HG02970 (cell line): ENCODE measurements around the gene BDH1.
"Not testable (repeated sequence)": the region's sequence is repeated elsewhere in the genome, so short reads cannot be mapped to it uniquely, and the experiment has no call there.

Experiments
- ATAC-seq: cut with Tn5 transposase; IDR thresholded peaks from one replicate; pipeline ENCODE4 v1.9.1; 2021; ENCODE audit warnings: mild to moderate bottlenecking, moderate library complexity, moderate number of reproducible peaks; ENCODE audit not compliant: unreplicated experiment, low FRiP score

BDH1 gene

GRCh38 chr3:197491478-197491877 is 64.3 kb downstream of the BDH1 start:
- no peak for ATAC-seq

GRCh38 chr3:197490098-197491058 is 65.4 kb downstream of the BDH1 start:
- ATAC-seq, result no peak

- ATAC-seq, result no peak
Observed at GRCh38 chr3:197487911-197488391, 67.8 kb downstream of the BDH1 start.

GRCh38 chr3:197486861-197487260 is 68.9 kb downstream of the BDH1 start:
- no peak for ATAC-seq

- ATAC-seq, result no peak
Observed at GRCh38 chr3:197485143-197485542, 70.6 kb downstream of the BDH1 start.

- ATAC-seq, result no peak
Observed at GRCh38 chr3:197484204-197484901, 71.4 kb downstream of the BDH1 start.

- no peak for ATAC-seq
Observed at GRCh38 chr3:197482001-197482400, 73.8 kb downstream of the BDH1 start.

- ATAC-seq, result no peak
Observed at GRCh38 chr3:197480320-197480719, 75.4 kb downstream of the BDH1 start.

- no peak for ATAC-seq
Observed at GRCh38 chr3:197478746-197479668, 76.8 kb downstream of the BDH1 start.

GRCh38 chr3:197477816-197478215 is 78.0 kb downstream of the BDH1 start:
- ATAC-seq, result not testable (repeated sequence)

GRCh38 chr3:197475997-197476525 is 79.7 kb downstream of the BDH1 start:
- ATAC-seq, result no peak

- no peak for ATAC-seq
Observed at GRCh38 chr3:197475514-197475913, 80.3 kb downstream of the BDH1 start.

- no peak for ATAC-seq
Observed at GRCh38 chr3:197472151-197472550, 83.6 kb downstream of the BDH1 start.

- no peak for ATAC-seq
Observed at GRCh38 chr3:197471221-197472010, 84.4 kb downstream of the BDH1 start.

GRCh38 chr3:197468866-197469382 is 86.8 kb downstream of the BDH1 start:
- ATAC-seq, result no peak

GRCh38 chr3:197468167-197468566 is 87.6 kb downstream of the BDH1 start:
- no peak for ATAC-seq

GRCh38 chr3:197466586-197467399 is 89.0 kb downstream of the BDH1 start:
- no peak for ATAC-seq

- ATAC-seq, result no peak
Observed at GRCh38 chr3:197465996-197466549, 89.7 kb downstream of the BDH1 start.
